ENCODE measurements around the gene MINDY2. TPM values are rescaled to one million over a fixed set of nuclear protein-coding genes. Genes with fewer than 3 reads are reported as not detected.

MINDY2 gene
- total and polyA plus RNA-seq, 2 experiments from 2014 or later, result 36.3 to 47.9 TPM

GRCh38 chr15:58732625-58733363 is 38.3 kb upstream of the MINDY2 start:
- Mint-ChIP-seq H3K4me1 (peaks cover 52% of the 10 kb centered on the region), H3K4me3 (no peak overlapping the region), H3K36me3 (ENCODE audit: low read depth) (no peaks in the 10 kb centered on the region; the same call in 2 of the 3 replicates), H3K9me3 (no peaks in the 10 kb centered on the region), H3K27me3 (ENCODE audit: insufficient read depth, low read depth, poor library complexity) (peaks cover 8% of the 10 kb centered on the region), H3K27ac (no peak overlapping the region)
- TF ChIP-seq NANOG (IDR thresholded peaks at IDR 0.05; ENCODE audit: borderline replicate concordance) (no peak), ZNF462 (CRISPR knock-in tag; IDR thresholded peaks at IDR 0.05) (no peak), JUNB (IDR thresholded peaks at IDR 0.05; ENCODE audit: unreplicated experiment) (no peak), POLR2AphosphoS5 (IDR thresholded peaks at IDR 0.05; ENCODE audit: low read depth) (no peak), CTCF (conservative IDR thresholded peaks at IDR 0.05; ENCODE audit: low read depth in 2 of 2) (no peak), ZNF114 (CRISPR knock-in tag; IDR thresholded peaks at IDR 0.05) (no peak), EZH2 (IDR thresholded peaks at IDR 0.05; ENCODE audit: low read depth, unreplicated experiment) (no peak), ZNF331 (CRISPR knock-in tag; IDR thresholded peaks at IDR 0.05; ENCODE audit: low read depth) (no peak), ETS1 (IDR thresholded peaks at IDR 0.05) (no peak), CREB1 (CRISPR knock-in tag; IDR thresholded peaks at IDR 0.05; ENCODE audit: low read depth) (no peak), REST (IDR thresholded peaks at IDR 0.05; ENCODE audit: unreplicated experiment) (no peak), EZH2phosphoT487 (IDR thresholded peaks at IDR 0.05; ENCODE audit: unreplicated experiment) (no peak)
- no peak overlapping the region for H3K27ac ChIP-seq (ENCODE audit: low read depth)
- no peak overlapping the region for H3K4me3 ChIP-seq
- H4K20me1 ChIP-seq (replicated peaks; ENCODE audit: insufficient read depth), result peaks cover 43% of the 10 kb centered on the region
- H3K79me2 ChIP-seq (replicated peaks; ENCODE audit: insufficient read depth), result peaks cover 100% of the 10 kb centered on the region
- no peaks in the 10 kb centered on the region for H3K36me3 ChIP-seq (ENCODE audit: insufficient read depth)
- H3K27me3 ChIP-seq (ENCODE audit: insufficient read depth), result no peaks in the 10 kb centered on the region
- H3K9me2 ChIP-seq (ENCODE audit: insufficient read depth), result no peaks in the 10 kb centered on the region
- H3F3A ChIP-seq (replicated peaks; ENCODE audit: low read depth), result no peaks in the 10 kb centered on the region
- no peak for DNase-seq (ENCODE audit: low spot score)
- ATAC-seq, result no peak
- H3K4me2 ChIP-seq, result no peak overlapping the region
- peaks cover 31% of the 10 kb centered on the region for H3K4me1 ChIP-seq (ENCODE audit: insufficient read depth)
- H2AFZ ChIP-seq, result no peak overlapping the region
